GM21825 (cell line): Measurements from ENCODE around the gene CCDC157.
A peak's percentile ranks its signal among the peaks of the same experiment; 100 is the strongest.

Source experiments
- ATAC-seq: cut with Tn5 transposase; IDR thresholded peaks from one replicate; pipeline ENCODE4 v1.9.1; 2021; ENCODE audit warnings: mild to moderate bottlenecking, moderate library complexity; ENCODE audit not compliant: unreplicated experiment

CCDC157 gene

GRCh38 chr22:30411780-30412179 lies 55.0 kb downstream of the CCDC157 start:
- no peak for ATAC-seq

GRCh38 chr22:30413001-30413400 lies 56.2 kb downstream of the CCDC157 start:
- ATAC-seq = no peak

- ATAC-seq = no peak
Observed at GRCh38 chr22:30413745-30414524, 57.1 kb downstream of the CCDC157 start.

GRCh38 chr22:30414525-30415047 lies 57.8 kb downstream of the CCDC157 start:
- ATAC-seq = no peak

- ATAC-seq = no peak
Observed at GRCh38 chr22:30416403-30416802, 59.6 kb downstream of the CCDC157 start.

GRCh38 chr22:30416837-30417236 lies 60.0 kb downstream of the CCDC157 start:
- ATAC-seq = no peak

- no peak for ATAC-seq
Observed at GRCh38 chr22:30420347-30421125, 63.7 kb downstream of the CCDC157 start.

GRCh38 chr22:30421695-30422480 lies 65.1 kb downstream of the CCDC157 start:
- no peak for ATAC-seq

- ATAC-seq = no peak
Observed at GRCh38 chr22:30422481-30423300, 65.9 kb downstream of the CCDC157 start.

- peak; percentile 16 for ATAC-seq
Observed at GRCh38 chr22:30423301-30423958, 66.6 kb downstream of the CCDC157 start.

GRCh38 chr22:30423959-30424533 lies 67.2 kb downstream of the CCDC157 start:
- peak; percentile 74 for ATAC-seq

- ATAC-seq = no peak
Observed at GRCh38 chr22:30424534-30425326, 67.9 kb downstream of the CCDC157 start.

GRCh38 chr22:30425327-30425615 lies 68.5 kb downstream of the CCDC157 start:
- ATAC-seq = no peak

GRCh38 chr22:30425616-30426387 lies 69.0 kb downstream of the CCDC157 start, which contains the start of gene MTFP1:
Gene MTFP1, plus strand, starts transcription at chr22:30425768. Its CDS starts 112 bp downstream, at chr22:30425880.
- no peak for ATAC-seq
